ENCODE results near the gene EYA4. TPM values are rescaled to one million over a fixed set of nuclear protein-coding genes. Genes with fewer than 3 reads are reported as not detected.

EYA4 gene
- polyA plus RNA-seq, 2 of the 4 experiments (the other 2 are of a cell fraction): 14.4 to 28.3 TPM

DNA sequence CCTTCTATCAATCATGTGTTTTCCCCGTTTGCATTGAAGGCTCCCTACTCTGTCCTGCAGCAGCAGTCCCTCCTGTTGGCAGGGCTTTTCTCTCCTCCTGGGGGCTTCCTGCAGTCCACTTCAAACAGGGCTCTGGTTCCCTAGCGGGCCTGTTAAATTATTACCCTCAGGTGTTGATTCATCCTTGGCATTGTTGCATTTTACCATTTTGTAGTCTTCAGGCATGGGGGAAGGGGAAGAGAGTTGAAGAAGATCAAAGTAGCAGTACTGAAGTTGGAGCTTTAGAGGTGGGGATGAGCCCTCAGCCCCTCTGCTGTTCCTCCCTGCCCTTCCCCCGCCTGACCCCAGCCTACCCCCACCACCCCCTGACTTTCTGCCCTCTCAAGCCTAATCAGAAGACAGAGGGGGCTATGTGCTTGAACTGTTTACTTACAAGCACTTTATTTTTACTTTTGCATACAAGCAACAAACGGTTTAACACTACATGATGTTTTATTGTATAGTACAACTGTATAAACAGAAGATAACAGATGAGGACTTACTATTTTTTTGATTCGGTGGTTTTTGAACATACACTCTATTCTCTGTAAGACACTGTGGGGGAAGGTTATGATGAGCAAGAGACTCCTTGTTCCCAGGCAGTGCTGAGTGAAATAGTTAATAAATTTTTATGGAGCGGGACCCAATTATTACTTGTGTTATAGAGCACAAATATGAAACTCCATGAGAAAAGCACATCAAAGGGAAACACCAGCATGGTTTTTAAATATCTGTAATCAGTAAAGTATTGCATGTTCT, 169.7 kb downstream of the EYA4 start:
- FAIRE-seq (no peak), ATAC-seq (peak; percentile 30; a peak in 3 of 6 replicates), DNase-seq (ENCODE audit: low read depth in 1 of 2, low spot score in 1 of 2) (peak; percentile 2 to 4)
- CTCF ChIA-PET: interaction anchor here (0.5 kb wide), 1 partner anchor 653 kb away, joined by 3 read pairs; no protein-coding TSS in a partner anchor
- Histone ChIP-seq H3K4me3 (no peak overlapping the region), H3K27ac (peak overlapping the region in 1 of 2 experiments; percentile 38; a peak in 2 of 6 replicates), H3K4me1 (peaks cover 35% of the 10 kb centered on the region), H3K4me2 (peak overlapping the region; percentile 45), H3K9me3 (no peaks in the 10 kb centered on the region)
- POLR2A ChIA-PET: no interaction called here
- 44% methylated on average over 6 of the region's 6 CpGs for WGBS (ENCODE audit: missing lambda C conversion rate)
- no peak for TF ChIP-seq POLR2AphosphoS2 (conservative IDR thresholded peaks at IDR 0.05; ENCODE audit: low read length)
- no peak for TF ChIP-seq CBX8 (IDR thresholded peaks at IDR 0.05)
- no peak for TF ChIP-seq NR3C1 (IDR thresholded peaks at IDR 0.05)
- no peak for TF ChIP-seq RCOR1 (IDR thresholded peaks at IDR 0.05; ENCODE audit: low read depth, low read length)

DNA sequence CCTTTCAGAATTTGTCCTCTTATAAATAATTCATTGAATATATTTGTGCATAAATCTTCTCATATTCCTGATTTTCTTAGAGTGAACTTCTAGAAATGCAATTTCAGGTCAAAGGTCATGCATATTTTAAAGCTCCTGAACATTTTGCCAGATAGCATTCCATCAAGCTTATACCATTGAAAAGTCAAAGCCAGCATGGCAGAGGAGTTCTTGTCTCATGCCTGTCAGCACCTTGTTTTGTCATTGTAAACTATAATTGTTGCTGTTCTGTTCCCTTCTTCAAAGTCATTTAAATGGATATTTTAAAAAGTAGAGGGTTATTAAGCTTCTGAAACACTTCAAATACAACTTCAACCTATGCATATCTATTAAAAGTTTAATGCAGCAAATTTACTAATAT, 170.6 kb downstream of the EYA4 start:
- H3K4me1 ChIP-seq: peaks cover 35% of the 10 kb centered on the region

GRCh38 chr6:133415262-133415661, 174.1 kb downstream of the EYA4 start:
- ChIA-PET CTCF (no interaction called here), POLR2A (no interaction called here)
- TF ChIP-seq MYC (IDR thresholded peaks at IDR 0.05; ENCODE audit: borderline replicate concordance, low read length): no peak
- no peak for TF ChIP-seq CTCF (IDR thresholded peaks at IDR 0.05)
- no peak for TF ChIP-seq EHMT2 (IDR thresholded peaks at IDR 0.05; ENCODE audit: low read depth)
- no peak for TF ChIP-seq SMC3 (IDR thresholded peaks at IDR 0.05)
- no peak for TF ChIP-seq FOSB (CRISPR knock-in tag; IDR thresholded peaks at IDR 0.05)
- TF ChIP-seq BHLHE40 (IDR thresholded peaks at IDR 0.05; ENCODE audit: low read depth, low read length): no peak
- TF ChIP-seq FOXS1 (CRISPR knock-in tag; IDR thresholded peaks at IDR 0.05): no peak
- TF ChIP-seq, protein P1, sequence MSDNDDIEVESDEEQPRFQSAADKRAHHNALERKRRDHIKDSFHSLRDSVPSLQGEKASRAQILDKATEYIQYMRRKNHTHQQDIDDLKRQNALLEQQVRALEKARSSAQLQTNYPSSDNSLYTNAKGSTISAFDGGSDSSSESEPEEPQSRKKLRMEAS (IDR thresholded peaks at IDR 0.05): no peak
- no peak for TF ChIP-seq EHF (CRISPR knock-in tag; IDR thresholded peaks at IDR 0.05)
- TF ChIP-seq FOSL2 (IDR thresholded peaks at IDR 0.05): no peak
- TF ChIP-seq FOSL2 (CRISPR knock-in tag; IDR thresholded peaks at IDR 0.05): no peak
- TF ChIP-seq PHF8 (IDR thresholded peaks at IDR 0.05; ENCODE audit: borderline replicate concordance, low read depth): no peak
- Histone ChIP-seq H3K27ac (no peak overlapping the region), H3K4me1 (peaks cover 24% of the 10 kb centered on the region), H3K4me2 (no peak overlapping the region), H3K4me3 (no peak overlapping the region), H3K9me3 (no peaks in the 10 kb centered on the region)
- 80% methylated on average over 5 of the region's 5 CpGs for WGBS (ENCODE audit: missing lambda C conversion rate)
- FAIRE-seq (no peak), DNase-seq (ENCODE audit: low read depth in 1 of 2, low spot score in 1 of 2) (no peak), ATAC-seq (no peak)

More for the DNA sequence above, 170.6 kb downstream of the EYA4 start:
- Histone ChIP-seq H3K4me2 (peak overlapping the region; percentile 45; the same call in 2 of the 3 replicates), H3K4me3 (no peak overlapping the region), H3K9me3 (no peaks in the 10 kb centered on the region), H3K27ac (no peak overlapping the region)
- ATAC-seq (no peak), FAIRE-seq (no peak), DNase-seq (ENCODE audit: low read depth in 1 of 2, low spot score in 1 of 2) (no peak)
- CTCF ChIA-PET: no interaction called here
- POLR2A ChIA-PET: no interaction called here
- TF ChIP-seq, protein P2, sequence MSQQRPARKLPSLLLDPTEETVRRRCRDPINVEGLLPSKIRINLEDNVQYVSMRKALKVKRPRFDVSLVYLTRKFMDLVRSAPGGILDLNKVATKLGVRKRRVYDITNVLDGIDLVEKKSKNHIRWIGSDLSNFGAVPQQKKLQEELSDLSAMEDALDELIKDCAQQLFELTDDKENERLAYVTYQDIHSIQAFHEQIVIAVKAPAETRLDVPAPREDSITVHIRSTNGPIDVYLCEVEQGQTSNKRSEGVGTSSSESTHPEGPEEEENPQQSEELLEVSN (IDR thresholded peaks at IDR 0.05; ENCODE audit: borderline replicate concordance, low read depth): no peak
- TF ChIP-seq POLR2AphosphoS2 (conservative IDR thresholded peaks at IDR 0.05; ENCODE audit: low read length) (no peak), RFX5 (IDR thresholded peaks at IDR 0.05) (no peak)

DNA sequence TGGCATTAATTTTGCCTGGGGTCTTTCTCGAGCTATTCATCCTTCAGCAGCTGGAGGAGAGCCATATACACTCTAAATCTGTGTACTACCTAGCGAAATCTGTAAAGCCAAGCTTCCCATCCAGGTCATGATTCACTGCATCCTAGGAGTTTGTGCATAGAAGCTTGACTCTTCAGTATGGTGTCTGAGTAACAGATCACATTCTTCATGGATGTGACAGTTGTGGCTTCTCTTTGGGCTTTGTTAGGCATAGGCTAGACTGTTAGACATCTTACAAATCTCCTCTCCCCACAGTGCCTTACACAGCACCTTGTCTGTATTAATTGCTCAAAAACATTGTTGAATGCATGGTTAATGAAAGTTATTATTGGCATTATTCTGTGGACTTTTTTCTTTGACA, 177.0 kb downstream of the EYA4 start:
- ChIA-PET CTCF (no interaction called here), POLR2A (no interaction called here)
- DNase-seq (ENCODE audit: low read depth in 1 of 2, low spot score in 1 of 2) (no peak), FAIRE-seq (no peak), ATAC-seq (no peak)
- no peak for TF ChIP-seq ZFP36 (IDR thresholded peaks at IDR 0.05; ENCODE audit: borderline replicate concordance, partially characterized antibody)
- Histone ChIP-seq H3K4me3 (no peak overlapping the region), H3K9me3 (no peaks in the 10 kb centered on the region), H3K27ac (no peak overlapping the region), H3K4me1 (peaks cover 12% of the 10 kb centered on the region), H3K4me2 (no peak overlapping the region)
- WGBS (ENCODE audit: missing lambda C conversion rate): 71% methylated on average over 1 of the region's 2 CpGs
